Naive thymus-derived CD8-positive, alpha-beta T cell (primary cell): ENCODE data around the gene RNFT2. TPM values are rescaled to one million over a fixed set of nuclear protein-coding genes. Genes with fewer than 3 reads are reported as not detected.

ENCODE experiments used
- ATAC-seq, 2 donors: fragments of 150-1000 bp; cut with Tn5 transposase in 1 of 2; sonication (Bioruptor Pico), chemical (Tn5 transposase) in 1 of 2; 1 replicate in 1 of 2; 2 replicates in 1 of 2; pipeline ENCODE4 v1.10.0; 2021; ENCODE audit warnings: mild to moderate bottlenecking in 2 of 2, moderate library complexity in 2 of 2
- POLR2A ChIA-PET: fragments of 350-600 bp; sonication (Branson Sonifier 250); formaldehyde crosslinking; loops from one replicate; lab custom pipeline; 2021; ENCODE audit warnings: antibody characterized with exemption; lab: Charles Lee
- DNase-seq, 10 donors: peaks; one replicate each; pipeline versions ENCODE4 v3.0.0 to v3.0.0-alpha.2; 2020 to 2022
- H3K27ac Mint-ChIP-seq, 10 donors: one replicate each; pipeline ENCODE4 v1.8.0; 2020 to 2022; ENCODE audit warnings: mild to moderate bottlenecking in 10 of 10, mixed read lengths in 10 of 10, moderate library complexity in 4 of 10, inconsistent platforms in 1 of 10
- H3K27me3 Mint-ChIP-seq, 5 donors: one replicate each; pipeline ENCODE4 v1.8.0; 2021 to 2022; ENCODE audit warnings: mixed read lengths in 5 of 5
- H3K36me3 Mint-ChIP-seq, 3 donors: one replicate each; pipeline ENCODE4 v1.8.0; 2020 to 2022; ENCODE audit warnings: mixed read lengths in 3 of 3, mild to moderate bottlenecking in 2 of 3, inconsistent platforms in 1 of 3
- H3K4me1 Mint-ChIP-seq, 4 donors: one replicate each; pipeline ENCODE4 v1.8.0; 2021 to 2022; ENCODE audit warnings: mixed read lengths in 4 of 4
- H3K4me3 Mint-ChIP-seq, 10 donors: one replicate each; pipeline ENCODE4 v1.8.0; 2020 to 2022; ENCODE audit warnings: mild to moderate bottlenecking in 10 of 10, mixed read lengths in 10 of 10, moderate library complexity in 6 of 10, inconsistent platforms in 1 of 10
- H3K9me3 Mint-ChIP-seq, 9 donors: one replicate each; pipeline ENCODE4 v1.8.0; 2020 to 2022; ENCODE audit warnings: mixed read lengths in 9 of 9, mild to moderate bottlenecking in 3 of 9, inconsistent platforms in 1 of 9, moderate library complexity in 1 of 9
- polyA plus RNA-seq, 3 donors: library from polyadenylated mRNA; unstranded; fragments of 300-500 nt; fragmentation: Illumina TruSeq; gene quantifications; one replicate each; pipeline ENCODE4 v1.2.3, GENCODE V29; 2021
- total RNA-seq, 8 experiments: library from RNA in 2 of 8; stranded (reverse) in 2 of 8; gene quantifications; one replicate each; pipeline ENCODE4 v1.2.3 and lab custom pipeline; 2021 to 2026

RNFT2 gene
- total and polyA plus RNA-seq, 5 experiments from 2014 or later = 1.9 to 7.2 (median 2.4) TPM

DNA sequence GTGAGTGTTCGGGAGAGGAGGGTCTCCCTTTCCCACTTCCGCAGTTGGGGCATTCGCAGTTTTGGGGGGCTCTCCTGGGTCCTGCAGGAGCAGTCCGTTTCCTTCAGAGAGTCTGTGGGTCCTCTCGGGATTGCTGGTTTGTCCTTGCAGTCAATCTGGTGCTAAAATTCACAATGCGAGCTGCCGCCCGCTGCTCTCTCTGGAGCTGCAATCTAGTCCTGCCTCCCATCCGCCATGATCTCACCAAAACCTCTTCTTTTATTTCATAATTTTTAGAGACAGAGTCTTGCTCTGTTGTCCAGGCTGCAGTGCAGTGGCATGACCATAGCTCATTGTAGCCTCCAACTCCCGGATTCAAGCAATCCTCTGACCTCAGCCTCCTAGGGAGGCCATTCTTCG lies 22.5 kb downstream of the RNFT2 start:
- POLR2A ChIA-PET = no interaction called here
- peaks cover 0 to 27% (median 11%) of the 10 kb centered on the region in 3 donors for H3K36me3 Mint-ChIP-seq
- H3K27ac Mint-ChIP-seq = peak overlapping the region in 3 of 10 donors; percentile 28 to 71 (median 54)
- H3K4me1 Mint-ChIP-seq = peaks cover 0 to 15% (median 5%) of the 10 kb centered on the region in 4 donors
- peak overlapping the region in 3 of 10 donors; percentile 4 to 86 (median 17) for H3K4me3 Mint-ChIP-seq
- H3K9me3 Mint-ChIP-seq = no peaks in the 10 kb centered on the region
- no peak for DNase-seq
- no peaks in the 10 kb centered on the region for H3K27me3 Mint-ChIP-seq
- ATAC-seq = no peak

DNA sequence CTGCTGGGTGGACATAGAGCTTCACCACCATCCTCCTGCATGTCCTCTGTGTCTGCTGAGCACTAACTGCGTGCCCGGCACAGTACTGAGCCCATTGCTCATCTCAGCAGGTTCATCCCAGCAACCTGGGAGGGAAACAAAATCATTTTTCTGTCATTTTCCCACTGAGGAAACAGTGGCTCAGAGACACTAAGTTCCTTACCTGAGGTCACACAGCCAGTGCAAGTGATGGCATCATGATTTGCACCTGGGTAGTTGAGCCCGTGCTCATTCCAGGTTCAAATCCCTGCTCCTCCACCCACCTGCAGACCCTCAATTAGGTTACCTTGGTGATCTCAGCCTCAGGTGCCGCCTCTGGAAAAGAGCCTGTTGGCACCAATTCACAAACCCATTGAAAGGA lies 23.4 kb downstream of the RNFT2 start:
- POLR2A ChIA-PET = no interaction called here

DNA sequence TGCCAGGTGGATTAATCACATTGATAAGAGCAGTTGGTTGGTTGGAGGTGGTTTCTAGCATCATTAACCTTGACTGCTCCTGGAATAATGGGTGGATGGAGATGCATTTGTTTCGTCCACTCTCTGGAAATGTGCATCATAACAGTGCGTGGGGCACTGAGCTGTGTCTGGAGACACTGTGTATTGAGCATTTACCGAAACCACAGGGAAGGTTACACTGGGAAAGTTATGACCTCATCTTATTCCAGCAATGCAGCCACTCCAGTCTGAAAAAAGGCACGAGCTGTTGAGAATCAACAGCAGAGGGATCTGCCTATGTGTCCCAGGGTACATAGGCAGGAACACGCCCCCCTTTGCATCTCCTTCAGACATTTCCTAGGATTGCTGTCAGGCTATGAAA lies 27.2 kb downstream of the RNFT2 start:
- no peaks in the 10 kb centered on the region for H3K9me3 Mint-ChIP-seq
- DNase-seq (no peak), ATAC-seq (no peak)
- POLR2A ChIA-PET = no interaction called here
- no peaks in the 10 kb centered on the region for H3K27me3 Mint-ChIP-seq
- peaks cover 0 to 15% (median 15%) of the 10 kb centered on the region in 3 donors for H3K36me3 Mint-ChIP-seq
- peaks cover 0 to 4% (median 0%) of the 10 kb centered on the region in 4 donors for H3K4me1 Mint-ChIP-seq
- H3K27ac Mint-ChIP-seq = no peak overlapping the region
- H3K4me3 Mint-ChIP-seq = no peak overlapping the region

More for the DNA sequence above, 23.4 kb downstream of the RNFT2 start:
- Mint-ChIP-seq H3K4me1 (peaks cover 0 to 15% (median 5%) of the 10 kb centered on the region in 4 donors), H3K36me3 (peaks cover 0 to 19% (median 7%) of the 10 kb centered on the region in 3 donors), H3K9me3 (no peaks in the 10 kb centered on the region), H3K4me3 (no peak overlapping the region), H3K27ac (peak overlapping the region in 1 of 10 donors; percentile 62), H3K27me3 (no peaks in the 10 kb centered on the region)
- DNase-seq (no peak), ATAC-seq (no peak)

DNA sequence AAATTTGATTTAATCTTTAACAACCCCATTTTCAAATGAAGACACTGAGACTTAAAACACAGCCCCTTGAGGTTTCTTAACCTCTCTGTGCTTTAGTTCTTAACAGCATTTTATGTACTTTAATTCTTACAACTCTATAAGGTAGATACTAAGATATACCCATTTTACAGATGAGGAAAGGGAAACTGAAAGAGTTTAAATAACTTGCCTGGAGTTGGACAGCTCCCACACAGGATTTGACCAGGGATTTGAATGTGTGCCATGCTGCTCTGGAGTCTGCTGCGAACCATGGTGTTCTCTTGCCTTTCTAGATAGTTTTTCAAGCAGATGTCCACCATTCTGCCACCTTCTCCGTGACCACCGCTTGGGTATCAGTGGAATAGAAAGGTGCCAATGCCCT lies 28.2 kb downstream of the RNFT2 start:
- ATAC-seq = no peak
- no peak overlapping the region for H3K4me3 Mint-ChIP-seq
- no peak overlapping the region for H3K27ac Mint-ChIP-seq
- H3K4me1 Mint-ChIP-seq = no peaks in the 10 kb centered on the region
- no peaks in the 10 kb centered on the region for H3K27me3 Mint-ChIP-seq
- POLR2A ChIA-PET = no interaction called here
- no peaks in the 10 kb centered on the region for H3K9me3 Mint-ChIP-seq
- peaks cover 0 to 12% (median 9%) of the 10 kb centered on the region in 3 donors for H3K36me3 Mint-ChIP-seq
- no peak for DNase-seq

DNA sequence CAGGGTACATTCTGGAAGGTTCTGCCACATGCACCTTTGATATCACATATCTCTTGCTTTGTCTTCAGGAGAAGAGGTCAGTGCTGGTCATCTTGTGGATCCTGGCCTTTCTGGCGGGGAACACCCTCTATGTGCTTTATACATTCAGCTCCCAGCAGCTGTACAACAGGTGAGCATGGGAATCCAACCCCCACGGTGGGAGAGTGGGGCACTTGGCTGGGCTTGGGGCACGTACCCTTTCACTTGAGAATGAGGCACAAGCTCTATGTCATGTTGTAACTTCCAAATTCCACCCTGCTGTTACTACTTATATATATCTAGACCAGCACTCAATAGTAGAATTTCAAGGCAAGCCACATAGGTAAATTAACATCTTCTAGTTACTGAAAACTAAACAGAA lies 28.6 kb downstream of the RNFT2 start:
- Mint-ChIP-seq H3K4me3 (no peak overlapping the region), H3K9me3 (no peaks in the 10 kb centered on the region), H3K4me1 (no peaks in the 10 kb centered on the region), H3K27me3 (no peaks in the 10 kb centered on the region), H3K36me3 (peaks cover 0 to 14% (median 10%) of the 10 kb centered on the region in 3 donors), H3K27ac (no peak overlapping the region)
- DNase-seq (no peak), ATAC-seq (no peak)
- POLR2A ChIA-PET = no interaction called here

DNA sequence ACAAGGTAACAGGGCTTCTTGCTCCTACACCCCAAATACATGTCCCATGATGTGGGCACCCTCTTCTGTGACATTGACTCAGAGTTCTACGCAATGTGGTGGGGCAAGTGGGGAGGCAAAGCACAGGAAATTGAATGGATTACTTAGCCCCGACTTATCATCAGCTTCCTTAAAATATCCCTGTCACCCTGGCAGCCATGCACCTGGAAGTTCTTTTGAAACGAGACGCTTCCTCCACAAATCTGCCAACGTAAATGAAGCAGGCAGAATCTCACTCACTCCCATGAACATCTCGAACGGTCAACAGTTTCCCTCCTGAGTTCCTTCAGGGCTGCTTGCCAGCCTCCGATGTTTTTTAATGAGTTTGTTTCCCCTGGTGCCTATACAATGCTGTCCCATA lies 33.5 kb downstream of the RNFT2 start:
- POLR2A ChIA-PET = no interaction called here
- Mint-ChIP-seq H3K4me1 (peaks cover 3 to 9% (median 5%) of the 10 kb centered on the region in 4 donors), H3K4me3 (no peak overlapping the region), H3K36me3 (peaks cover 0 to 32% (median 13%) of the 10 kb centered on the region in 3 donors), H3K9me3 (no peaks in the 10 kb centered on the region), H3K27ac (no peak overlapping the region), H3K27me3 (no peaks in the 10 kb centered on the region)
- ATAC-seq (no peak), DNase-seq (no peak)

DNA sequence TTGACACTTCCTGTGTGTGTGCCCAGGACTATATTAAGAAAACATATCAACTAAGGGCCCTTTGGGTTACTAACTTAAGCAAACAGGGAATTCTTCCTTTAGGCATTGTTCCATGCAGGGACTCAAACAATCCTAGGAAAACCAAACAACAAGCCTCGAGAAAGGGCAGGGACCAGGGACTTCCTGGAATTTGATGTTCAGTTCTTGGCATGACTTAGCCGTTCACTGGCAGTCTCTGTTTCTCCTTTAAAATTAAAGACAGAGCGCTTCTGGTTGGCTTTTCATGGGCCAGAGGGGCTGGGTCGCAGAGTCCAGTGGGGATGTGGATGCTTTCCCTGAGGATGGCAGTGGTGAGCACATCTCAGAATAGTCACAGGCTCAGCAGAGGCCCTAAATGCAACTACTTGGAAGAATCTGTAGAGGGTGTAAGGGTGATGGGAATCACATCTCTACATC lies 35.2 kb downstream of the RNFT2 start:
- peaks cover 0 to 26% (median 9%) of the 10 kb centered on the region in 3 donors for H3K36me3 Mint-ChIP-seq
- H3K27me3 Mint-ChIP-seq = no peaks in the 10 kb centered on the region
- H3K4me1 Mint-ChIP-seq = peaks cover 3 to 9% (median 5%) of the 10 kb centered on the region in 4 donors
- ATAC-seq (no peak), DNase-seq (no peak)
- POLR2A ChIA-PET = no interaction called here
- no peak overlapping the region for H3K27ac Mint-ChIP-seq
- no peaks in the 10 kb centered on the region for H3K9me3 Mint-ChIP-seq
- H3K4me3 Mint-ChIP-seq = no peak overlapping the region

DNA sequence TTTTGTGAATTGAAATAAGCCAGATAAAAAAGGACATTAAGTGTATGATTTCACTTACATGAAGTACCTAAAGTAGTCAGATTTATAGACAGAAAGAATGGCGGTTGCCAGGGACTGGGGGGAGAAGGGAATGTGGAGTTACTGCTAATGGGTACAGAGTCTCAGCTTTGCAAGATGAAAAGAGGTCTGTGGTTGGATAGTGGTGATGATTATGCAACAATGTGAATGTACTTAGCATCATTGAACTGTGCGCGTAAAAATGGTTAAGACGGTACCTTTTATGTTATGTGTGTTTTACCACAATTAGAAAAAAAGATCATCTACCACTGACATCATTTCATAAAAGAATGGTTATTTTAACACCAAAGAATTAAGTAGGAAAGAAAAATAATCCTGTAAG lies 35.9 kb downstream of the RNFT2 start:
- Mint-ChIP-seq H3K4me1 (peaks cover 3 to 9% (median 5%) of the 10 kb centered on the region in 4 donors), H3K36me3 (peaks cover 0 to 27% (median 10%) of the 10 kb centered on the region in 3 donors), H3K9me3 (no peaks in the 10 kb centered on the region), H3K27me3 (no peaks in the 10 kb centered on the region), H3K27ac (peak overlapping the region in 2 of 10 donors; percentile 3 to 13), H3K4me3 (no peak overlapping the region)
- POLR2A ChIA-PET = no interaction called here
- ATAC-seq (peak in 1 of 2 donors; percentile 61), DNase-seq (peak in 3 of 10 donors; percentile 5 to 44 (median 13))

DNA sequence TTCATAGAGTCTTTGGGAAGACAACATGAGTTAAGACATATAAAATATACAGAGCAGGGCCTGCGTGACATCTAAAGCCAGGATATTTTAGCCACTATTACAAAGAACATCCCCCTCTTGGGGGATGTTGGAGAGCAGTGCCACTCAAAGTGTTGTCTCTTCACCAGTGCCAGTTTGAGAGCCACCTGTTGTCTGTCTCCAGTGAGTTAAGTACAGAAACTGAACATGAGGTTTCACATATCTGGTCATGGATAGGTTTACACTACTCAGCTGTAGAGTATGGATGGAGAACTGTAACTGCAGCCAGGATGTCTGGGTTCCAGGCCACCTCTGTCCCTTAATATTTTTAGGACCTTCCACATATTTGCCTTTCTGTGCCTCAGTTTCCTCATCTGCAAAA lies 39.1 kb downstream of the RNFT2 start:
- H3K9me3 Mint-ChIP-seq = peaks cover 0 to 2% (median 0%) of the 10 kb centered on the region in 9 donors
- H3K36me3 Mint-ChIP-seq = peaks cover 0 to 40% (median 15%) of the 10 kb centered on the region in 3 donors
- no peak for DNase-seq
- POLR2A ChIA-PET = no interaction called here
- H3K4me3 Mint-ChIP-seq = no peak overlapping the region
- H3K27ac Mint-ChIP-seq = no peak overlapping the region
- no peak for ATAC-seq
- no peaks in the 10 kb centered on the region for H3K27me3 Mint-ChIP-seq
- peaks cover 3 to 9% (median 5%) of the 10 kb centered on the region in 4 donors for H3K4me1 Mint-ChIP-seq

DNA sequence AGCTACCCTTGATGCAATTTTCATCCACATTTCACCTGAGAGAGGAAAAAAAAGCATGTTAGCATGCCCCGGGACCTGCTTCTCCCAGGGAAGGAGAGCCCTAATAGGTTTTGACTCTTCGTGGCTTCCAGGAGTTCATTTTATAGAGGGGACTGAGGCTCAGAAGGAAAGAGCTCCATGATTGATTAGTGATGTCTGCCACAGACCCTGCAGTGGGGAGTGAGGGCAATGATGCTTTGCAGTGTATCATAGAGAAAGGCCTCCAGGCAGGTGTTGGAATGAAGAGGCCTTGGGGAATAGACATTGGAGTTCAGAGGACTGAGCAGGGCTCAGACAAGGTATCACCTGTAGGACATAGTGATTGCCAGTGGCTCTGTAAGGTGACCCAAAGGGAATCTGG lies 41.5 kb downstream of the RNFT2 start:
- Mint-ChIP-seq H3K4me3 (no peak overlapping the region), H3K36me3 (peaks cover 7 to 34% (median 23%) of the 10 kb centered on the region in 3 donors), H3K4me1 (peaks cover 0 to under 1% (median 0%) of the 10 kb centered on the region in 4 donors), H3K27me3 (no peaks in the 10 kb centered on the region), H3K27ac (no peak overlapping the region), H3K9me3 (peaks cover 0 to 2% (median 0%) of the 10 kb centered on the region in 9 donors)
- no peak for ATAC-seq
- POLR2A ChIA-PET = no interaction called here
- DNase-seq = no peak

DNA sequence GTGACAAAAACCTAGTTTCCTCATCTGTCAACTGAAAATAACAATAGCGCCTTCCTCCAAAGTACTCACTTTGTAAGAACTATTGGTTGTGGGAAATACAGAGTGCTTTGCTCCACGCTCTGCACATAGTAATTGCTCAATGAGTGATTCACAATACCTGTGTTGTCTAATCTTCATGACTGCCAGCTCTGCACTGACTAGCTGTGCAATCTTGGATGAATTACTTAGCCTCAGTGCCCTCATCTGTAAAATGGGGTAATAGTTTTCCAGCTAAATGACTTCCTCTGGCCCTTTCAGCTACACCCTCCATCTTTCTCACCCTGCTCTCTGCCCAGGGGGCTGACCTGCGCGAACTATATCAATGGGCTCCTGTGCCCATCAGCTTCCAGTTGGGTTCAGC lies 42.8 kb downstream of the RNFT2 start:
- Mint-ChIP-seq H3K36me3 (peaks cover 7 to 37% (median 32%) of the 10 kb centered on the region in 3 donors), H3K27me3 (no peaks in the 10 kb centered on the region)
- no peak for ATAC-seq

DNA sequence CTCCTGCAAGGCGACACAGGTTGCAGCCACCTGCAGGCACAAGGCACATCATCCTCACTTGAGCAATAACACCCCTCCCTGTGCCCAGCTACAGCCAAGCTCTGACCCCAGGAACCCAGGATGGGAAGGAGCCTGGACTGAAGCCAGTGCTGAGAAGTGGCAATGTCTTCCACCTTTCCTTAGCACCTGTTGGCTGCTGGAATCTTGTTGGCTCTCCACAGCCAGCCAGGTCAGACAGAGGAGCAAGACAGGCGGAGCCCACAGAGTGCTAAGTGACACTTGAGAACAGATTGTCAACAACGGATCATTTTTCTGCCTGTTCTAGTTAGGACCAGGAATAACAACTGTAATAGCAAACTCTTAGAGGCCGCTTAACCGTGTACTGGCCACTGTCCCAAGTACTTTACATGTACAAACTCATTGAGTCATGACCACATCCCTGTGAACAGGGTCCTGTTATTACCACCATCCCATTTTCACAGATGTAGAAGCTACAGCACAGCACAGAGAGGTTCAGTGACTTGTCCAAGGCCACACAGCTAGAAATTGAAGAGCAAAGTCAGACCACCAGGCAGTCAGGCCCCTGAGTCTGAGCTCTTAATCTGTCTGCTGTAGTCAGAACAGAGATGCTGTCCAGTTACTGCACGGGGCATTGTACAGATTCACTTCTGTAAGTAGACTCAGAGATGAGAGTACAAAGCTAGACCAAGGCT lies 45.6 kb downstream of the RNFT2 start:
- POLR2A ChIA-PET = interaction anchor here (0.9 kb wide), 1 partner anchor 35 kb away, joined by 3 read pairs; no protein-coding TSS in a partner anchor
- Mint-ChIP-seq H3K4me3 (no peak overlapping the region), H3K27me3 (no peaks in the 10 kb centered on the region)

More for the DNA sequence above, 42.8 kb downstream of the RNFT2 start:
- no peak for DNase-seq
- Mint-ChIP-seq H3K27ac (peak overlapping the region in 1 of 10 donors; percentile 19), H3K9me3 (peaks cover 0 to 2% (median 0%) of the 10 kb centered on the region in 9 donors), H3K4me3 (no peak overlapping the region), H3K4me1 (peaks cover 0 to 5% (median 0%) of the 10 kb centered on the region in 4 donors)
- POLR2A ChIA-PET = no interaction called here

DNA sequence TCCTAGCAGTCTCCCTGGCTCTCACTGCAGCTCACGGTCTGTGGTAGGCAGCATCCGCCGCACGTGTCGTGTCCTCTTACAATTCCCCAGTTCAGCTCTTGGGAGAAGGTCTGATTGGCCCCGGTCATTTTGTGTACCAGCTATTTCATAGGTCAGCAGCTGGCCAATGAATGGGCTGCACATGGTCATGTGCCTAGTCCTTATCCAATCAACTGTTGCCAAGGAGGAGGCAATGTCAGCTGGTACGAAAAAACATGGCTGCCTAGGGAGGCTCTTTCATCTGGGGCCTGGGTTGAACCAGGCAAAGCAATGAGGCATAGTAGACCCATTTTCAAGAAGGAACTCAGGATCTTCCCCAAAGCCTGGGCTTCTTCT lies 46.1 kb downstream of the RNFT2 start:
- no peak for DNase-seq
- no peaks in the 10 kb centered on the region for H3K27me3 Mint-ChIP-seq
- POLR2A ChIA-PET = no interaction called here
- H3K36me3 Mint-ChIP-seq = peaks cover 12 to 47% (median 40%) of the 10 kb centered on the region in 3 donors
- no peak for ATAC-seq
- peaks cover 0 to under 1% (median 0%) of the 10 kb centered on the region in 9 donors for H3K9me3 Mint-ChIP-seq
- H3K27ac Mint-ChIP-seq = no peak overlapping the region
- no peak overlapping the region for H3K4me3 Mint-ChIP-seq
- H3K4me1 Mint-ChIP-seq = peaks cover 0 to 5% (median 0%) of the 10 kb centered on the region in 4 donors

More for the DNA sequence above, 45.6 kb downstream of the RNFT2 start:
- no peak for DNase-seq
- peaks cover 0 to 2% (median 0%) of the 10 kb centered on the region in 9 donors for H3K9me3 Mint-ChIP-seq
- no peak for ATAC-seq
- peak overlapping the region in 1 of 10 donors; percentile 62 for H3K27ac Mint-ChIP-seq
- H3K4me1 Mint-ChIP-seq = peaks cover 0 to 5% (median 0%) of the 10 kb centered on the region in 4 donors
- H3K36me3 Mint-ChIP-seq = peaks cover 12 to 50% (median 43%) of the 10 kb centered on the region in 3 donors
